HG03469 (cell line): Measurements from ENCODE around the gene DIPK1C.

ENCODE experiments used
- ATAC-seq: cut with Tn5 transposase; IDR thresholded peaks from one replicate; pipeline ENCODE4 v1.9.1; 2021; ENCODE audit warnings: mild to moderate bottlenecking, moderate library complexity, moderate number of reproducible peaks; ENCODE audit not compliant: unreplicated experiment

The DIPK1C gene

DNA sequence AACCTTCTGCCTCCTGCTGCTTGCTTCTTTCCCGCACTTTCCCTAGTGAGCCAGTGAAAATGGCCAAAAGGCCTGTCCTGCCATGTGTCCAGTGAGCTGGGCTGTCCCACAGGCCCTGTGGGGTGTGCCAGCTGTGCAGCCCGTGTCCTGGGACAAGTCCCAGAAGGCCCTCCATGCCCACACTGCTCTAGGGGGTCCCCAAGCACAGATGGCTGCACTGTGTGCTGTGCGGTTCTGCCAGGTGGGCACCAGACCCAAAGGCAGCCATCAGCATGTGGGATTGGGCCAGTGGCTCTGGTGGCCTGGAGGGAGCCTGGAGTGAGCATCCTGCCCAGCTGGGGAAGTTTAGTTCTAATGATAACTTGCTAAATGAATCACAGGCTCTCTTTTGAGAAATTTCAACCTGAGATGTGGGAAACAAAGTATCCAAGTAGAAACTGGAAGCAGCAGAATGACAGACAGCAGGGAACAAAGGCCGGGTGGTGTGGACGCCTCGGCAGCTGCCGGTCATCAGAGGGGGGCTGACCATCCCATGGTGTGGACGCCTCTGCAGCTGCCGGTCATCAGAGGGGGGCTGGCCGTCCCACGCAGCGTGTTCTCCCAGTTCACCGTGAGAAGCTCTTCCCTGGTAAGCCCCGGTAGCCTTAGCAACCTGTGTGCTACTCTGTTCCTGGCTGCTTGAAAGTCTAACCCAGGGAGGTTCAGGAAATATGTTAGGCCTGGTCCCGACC, 29.2 kb upstream of the DIPK1C start:
- no peak for ATAC-seq

DNA sequence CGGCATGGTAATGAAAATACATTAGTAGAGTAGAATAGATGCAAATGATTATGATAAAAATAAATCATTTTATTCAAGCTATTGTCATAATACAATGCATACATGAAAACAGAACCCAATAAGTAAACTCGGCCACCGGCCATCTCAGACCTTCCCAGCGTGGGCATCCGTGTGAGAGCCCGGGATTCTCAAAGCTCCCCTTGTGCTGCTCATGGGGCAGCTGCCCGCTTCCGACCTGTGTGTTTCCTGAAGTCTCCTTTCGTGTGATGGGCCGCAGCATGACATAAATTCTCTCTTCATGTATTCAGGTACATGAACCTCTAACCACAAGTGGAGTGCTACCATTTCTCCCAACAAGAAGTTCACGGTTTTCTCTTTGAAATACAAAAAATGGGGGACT, 25.6 kb upstream of the DIPK1C start:
- no peak for ATAC-seq

DNA sequence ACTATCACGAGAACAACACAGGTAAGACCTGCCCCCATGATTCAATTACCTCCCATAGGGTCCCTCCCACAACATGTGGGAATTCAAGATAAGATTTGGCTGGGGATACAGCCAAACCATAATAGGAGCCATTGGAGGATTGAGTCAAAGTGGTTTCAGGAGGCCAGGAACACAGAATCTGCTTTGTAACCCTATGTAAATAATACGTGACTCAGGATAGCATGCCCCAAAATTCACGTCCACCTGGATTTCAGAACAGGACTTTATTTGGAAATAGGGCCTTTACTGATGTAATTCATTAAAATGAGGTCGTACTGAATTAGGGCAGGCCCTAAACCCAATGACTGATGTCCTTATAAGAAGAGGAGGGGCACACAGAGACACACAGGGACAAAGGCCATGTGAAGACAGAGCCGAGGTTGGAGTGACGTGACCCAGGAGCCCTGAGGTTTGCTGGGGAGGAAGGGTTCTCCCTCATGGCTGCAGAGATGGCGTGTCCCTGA, 23.1 kb upstream of the DIPK1C start:
- ATAC-seq, result no peak

DNA sequence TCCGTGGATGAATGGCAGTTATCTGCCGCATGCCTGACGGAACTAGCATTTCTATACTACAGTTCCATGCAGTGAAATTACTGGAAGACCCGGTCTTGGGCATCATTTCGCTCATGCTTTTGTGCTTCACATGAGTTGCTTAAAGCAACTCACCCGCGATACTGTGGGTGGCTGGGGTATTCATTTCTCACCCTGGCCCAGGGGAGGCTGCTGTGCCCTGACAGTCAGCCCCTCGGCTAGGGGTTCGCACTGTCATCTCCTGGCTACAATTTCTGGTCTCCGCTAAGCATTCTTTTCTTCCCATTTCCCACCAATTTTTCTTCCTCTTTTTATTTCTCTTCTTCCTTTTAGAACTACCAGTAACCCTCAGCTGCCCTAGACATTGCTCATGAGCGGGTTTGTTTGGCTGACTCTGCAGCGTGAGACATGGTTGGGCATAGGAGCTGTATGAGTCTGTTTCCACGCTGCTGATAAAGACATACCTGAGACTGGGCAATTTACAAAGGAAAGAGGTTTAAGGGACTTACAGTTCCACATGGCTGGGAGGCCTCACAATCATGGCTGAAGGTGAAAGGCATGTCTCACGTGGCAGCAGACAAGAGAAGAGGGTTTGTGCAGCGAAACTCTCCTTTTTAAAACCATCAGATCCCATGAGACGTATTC, 22.5 kb upstream of the DIPK1C start:
- ATAC-seq, result no peak

DNA sequence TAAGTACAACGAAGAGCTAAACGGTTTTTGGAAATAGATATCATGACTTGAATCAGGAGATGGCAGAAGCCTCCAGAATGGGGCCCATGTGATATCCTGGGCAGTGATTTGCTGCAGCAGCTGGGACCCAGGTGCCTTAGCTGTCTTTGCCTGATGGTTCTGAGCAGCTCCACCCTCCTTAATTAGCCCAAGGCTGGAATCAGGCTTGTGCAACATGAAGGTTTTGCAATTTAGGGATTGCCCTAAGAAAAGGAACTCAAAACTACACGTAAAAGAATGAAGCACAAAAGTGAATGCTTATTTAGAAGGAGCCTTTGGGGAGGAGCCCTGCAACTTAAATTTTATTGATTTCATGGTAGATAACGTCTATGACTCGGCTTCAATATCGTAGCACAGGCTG, 21.8 kb upstream of the DIPK1C start:
- no peak for ATAC-seq

DNA sequence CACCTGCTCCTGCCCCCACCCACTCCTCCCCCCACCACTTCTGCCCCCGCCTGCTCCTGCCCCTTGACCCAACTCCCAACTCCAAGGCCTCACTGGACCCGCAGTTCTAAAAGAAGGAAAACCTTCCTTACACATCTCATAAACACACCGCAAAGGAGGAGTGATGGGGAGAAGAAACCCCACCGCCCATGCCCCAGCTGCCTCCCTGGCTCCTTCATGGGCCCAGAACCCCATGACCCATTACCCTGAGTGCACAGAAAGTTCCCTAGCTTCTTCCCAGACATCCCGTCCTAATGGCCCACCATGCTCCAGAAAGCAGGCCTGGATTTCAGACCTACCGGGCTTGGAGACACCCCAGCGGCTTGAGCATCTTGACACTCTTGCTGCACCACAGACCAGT, 21.2 kb upstream of the DIPK1C start:
- no peak for ATAC-seq

DNA sequence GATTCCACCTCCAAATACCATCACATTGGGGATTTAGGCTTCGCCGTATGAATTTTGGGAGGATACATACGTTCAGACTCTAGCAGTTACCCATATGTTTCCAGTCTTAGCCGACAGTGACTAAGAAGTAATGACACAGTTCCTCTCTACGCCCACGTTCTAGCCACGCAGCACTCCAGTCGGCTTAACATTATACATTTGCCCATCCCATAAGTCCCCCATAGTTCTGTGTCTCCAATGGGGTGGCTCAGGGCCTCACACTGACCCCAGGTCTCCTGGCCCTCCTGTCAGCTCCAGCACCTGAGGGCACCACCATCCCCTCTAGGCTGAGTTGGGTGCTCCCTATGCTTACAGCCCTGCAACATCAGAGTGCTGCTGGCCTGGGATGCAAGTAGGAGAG, 20.7 kb upstream of the DIPK1C start:
- ATAC-seq, result no peak

DNA sequence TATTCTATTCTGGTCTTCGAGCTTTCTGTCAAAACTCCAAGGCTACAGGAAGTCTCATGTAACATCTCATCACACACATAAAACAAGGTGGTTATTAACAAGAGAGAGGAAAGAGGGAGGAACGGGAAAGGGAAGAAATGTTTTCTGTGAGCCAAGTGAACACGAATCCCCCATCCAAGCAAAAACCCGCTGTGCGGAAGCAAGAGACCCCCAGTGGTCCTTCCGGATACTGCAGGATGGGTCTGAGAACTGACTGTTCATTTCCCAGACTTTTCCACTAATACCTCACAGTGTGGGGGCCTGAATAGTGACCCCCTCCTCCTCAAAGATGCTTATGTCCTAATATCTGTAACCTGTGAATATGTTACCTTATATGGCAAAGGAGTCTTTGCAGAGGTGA, 19.0 kb upstream of the DIPK1C start:
- ATAC-seq, result no peak

DNA sequence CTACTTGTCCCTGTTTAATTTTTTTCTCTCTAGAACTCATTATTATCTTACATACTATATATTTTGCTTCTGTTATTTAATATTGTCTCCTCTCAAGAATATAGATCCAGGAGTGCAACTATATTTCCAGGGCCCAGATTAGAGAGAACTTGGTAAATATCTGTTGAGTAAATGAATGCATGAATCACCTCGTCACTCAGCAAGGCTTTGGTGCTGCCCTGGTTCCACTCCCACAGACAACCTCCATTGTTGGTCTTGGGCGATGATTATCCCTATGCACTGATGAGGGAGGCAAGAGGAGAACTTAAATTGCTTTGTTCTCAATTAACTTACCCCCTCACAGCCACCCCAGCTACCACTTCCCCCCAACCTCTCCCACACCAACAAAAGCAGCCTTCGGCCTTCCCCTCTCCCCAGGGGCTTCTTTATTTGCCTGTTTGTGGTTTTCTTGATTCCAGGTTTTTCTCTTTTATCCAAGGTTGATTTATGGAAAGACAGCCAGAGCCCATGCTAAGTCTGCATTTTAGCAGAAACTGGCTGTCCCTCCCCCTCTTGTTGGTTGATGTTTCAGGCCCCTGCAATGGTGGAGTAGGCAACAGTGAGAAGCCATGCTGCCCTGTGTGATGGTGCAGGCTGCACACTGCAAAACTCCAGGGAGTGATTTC, 17.0 kb upstream of the DIPK1C start:
- ATAC-seq, result no peak

DNA sequence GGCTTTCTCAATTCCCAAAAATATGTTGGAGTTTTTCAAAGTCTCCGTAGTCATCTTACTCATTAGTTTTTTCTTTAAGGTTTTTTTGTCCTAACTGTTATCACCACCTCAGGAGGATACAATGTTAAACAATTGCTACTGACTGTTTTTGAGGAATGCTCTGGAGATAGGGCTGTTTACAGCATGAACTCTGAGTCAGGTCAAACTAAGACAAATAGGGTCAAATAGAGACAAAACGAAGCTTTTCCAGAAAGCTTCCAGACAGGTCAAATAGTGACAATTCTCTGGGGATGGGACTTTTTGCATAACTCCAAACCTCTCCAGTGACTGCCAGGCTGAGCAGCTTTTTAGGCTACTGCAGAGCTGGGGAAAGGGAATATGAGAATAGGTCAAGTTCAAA, 15.2 kb upstream of the DIPK1C start:
- no peak for ATAC-seq

DNA sequence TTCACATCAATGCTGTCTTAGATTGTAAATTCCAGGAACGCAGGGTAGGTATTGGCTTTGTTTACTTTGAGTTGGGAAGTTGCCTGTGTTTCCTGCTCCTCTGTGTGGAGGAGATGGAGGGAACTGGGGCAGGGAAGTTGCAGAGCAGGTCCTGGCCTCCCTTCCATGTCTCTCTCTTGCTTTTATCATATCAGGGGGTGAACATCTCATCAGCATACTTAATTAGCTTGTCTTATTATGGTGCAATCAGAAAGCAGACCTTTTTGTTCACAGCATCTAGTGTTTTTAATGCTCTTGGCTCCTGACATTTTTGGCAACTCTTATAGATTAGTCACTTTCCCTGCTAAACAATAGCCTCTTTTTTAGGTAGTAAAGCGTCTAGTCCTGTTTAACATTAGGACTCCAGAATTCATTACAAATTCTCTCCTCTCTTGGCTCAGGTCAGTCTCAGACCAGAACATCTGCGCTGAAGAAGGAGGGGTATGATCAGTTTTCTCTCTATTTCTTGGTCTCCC, 11.5 kb upstream of the DIPK1C start:
- no peak for ATAC-seq

DNA sequence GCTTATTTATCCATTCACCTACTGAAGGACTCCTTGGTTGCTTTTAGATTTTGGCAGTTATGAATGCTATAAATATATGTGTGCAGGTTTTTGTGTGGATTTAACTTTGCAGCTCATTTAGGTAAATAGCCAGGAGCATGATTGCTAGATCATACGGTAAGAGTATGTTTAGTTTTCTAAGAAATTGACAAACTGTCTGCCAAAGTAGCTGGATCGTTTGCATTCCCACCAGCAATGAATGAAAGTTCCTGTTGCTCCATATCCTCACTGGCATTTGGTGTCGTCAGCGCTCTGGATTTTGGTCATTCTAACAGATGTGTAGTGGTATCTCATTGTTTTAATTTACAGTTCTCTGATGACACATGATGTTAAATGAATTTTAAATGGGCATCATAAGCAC, 8.7 kb upstream of the DIPK1C start:
- ATAC-seq, result no peak

DNA sequence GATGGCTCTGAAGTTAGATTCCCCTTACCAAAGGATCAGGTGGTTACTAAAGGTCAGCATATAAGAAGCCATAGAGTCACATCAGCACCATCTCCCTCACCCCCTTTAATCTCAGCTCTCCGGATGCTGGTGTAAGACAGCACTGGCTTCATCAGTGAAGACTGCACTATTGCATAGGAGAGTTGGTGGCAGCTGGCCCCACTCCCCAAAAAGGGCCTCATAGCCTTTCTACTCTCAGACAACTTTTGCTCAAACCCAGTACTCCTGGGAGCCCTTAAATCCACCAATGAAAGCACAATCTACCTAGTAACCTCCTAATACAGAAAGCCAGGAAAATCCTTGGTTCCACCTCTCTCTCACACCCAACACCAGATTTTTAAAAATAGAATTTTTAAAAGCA, 6.9 kb upstream of the DIPK1C start:
- no peak for ATAC-seq

DNA sequence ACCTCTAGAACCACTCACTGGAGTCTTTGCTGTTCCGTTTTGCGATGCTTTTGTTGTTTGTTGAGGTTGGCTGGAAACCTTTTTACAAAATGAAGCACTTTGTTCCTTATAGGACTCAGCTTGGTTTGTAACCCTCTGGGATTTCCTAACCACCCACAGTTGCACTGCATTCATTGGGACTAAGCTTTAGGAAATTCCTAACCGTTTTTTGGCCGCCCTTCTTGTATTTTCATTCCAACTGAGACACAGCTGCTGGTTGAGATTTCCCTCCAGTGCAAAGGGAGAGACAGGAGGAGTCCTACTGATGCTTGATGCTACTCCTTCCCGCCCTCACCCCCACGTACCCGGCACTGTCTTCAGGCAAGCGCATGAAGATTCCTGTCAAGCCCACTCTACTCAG, 6.1 kb upstream of the DIPK1C start:
- ATAC-seq, result no peak

DNA sequence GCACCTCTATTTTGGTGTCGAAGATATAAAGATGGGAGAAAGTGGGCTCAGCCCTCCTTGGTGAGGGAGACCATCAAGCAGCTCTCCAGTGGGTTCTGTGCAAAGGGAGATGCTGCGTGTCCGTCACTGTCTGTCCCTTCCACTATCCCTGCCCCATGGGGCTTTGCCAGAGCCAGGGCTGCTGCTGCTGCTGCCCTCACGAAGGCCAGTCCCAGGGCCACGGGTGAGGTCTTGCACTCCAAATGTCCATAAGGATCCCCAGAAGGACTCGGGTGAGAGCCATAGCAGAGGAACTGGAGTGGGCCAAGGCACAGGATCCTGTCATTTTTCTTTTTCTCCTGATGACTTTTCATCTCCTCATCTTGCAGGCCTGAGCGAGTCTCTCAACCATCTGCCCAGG, 3.7 kb upstream of the DIPK1C start:
- no peak for ATAC-seq

DNA sequence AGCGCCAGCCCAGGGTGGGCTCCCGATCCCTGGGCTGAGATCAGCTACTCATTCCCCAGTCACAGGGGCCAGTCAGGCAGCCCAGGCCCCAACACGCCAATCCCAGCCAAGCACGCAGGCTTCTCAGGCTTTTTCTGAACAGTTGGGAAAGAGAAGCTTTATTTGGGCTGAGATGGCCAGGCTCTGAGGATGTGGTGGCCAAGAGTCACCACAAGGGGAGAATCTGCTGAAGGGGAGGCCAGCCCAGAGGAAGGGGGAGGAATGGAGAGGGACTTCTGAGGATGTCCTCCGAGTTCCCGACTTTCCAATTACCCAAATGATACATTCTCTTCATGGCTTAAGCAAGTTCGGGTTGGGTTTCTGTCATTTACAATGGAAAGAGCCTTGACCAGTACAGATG, 2.8 kb upstream of the DIPK1C start:
- no peak for ATAC-seq

DNA sequence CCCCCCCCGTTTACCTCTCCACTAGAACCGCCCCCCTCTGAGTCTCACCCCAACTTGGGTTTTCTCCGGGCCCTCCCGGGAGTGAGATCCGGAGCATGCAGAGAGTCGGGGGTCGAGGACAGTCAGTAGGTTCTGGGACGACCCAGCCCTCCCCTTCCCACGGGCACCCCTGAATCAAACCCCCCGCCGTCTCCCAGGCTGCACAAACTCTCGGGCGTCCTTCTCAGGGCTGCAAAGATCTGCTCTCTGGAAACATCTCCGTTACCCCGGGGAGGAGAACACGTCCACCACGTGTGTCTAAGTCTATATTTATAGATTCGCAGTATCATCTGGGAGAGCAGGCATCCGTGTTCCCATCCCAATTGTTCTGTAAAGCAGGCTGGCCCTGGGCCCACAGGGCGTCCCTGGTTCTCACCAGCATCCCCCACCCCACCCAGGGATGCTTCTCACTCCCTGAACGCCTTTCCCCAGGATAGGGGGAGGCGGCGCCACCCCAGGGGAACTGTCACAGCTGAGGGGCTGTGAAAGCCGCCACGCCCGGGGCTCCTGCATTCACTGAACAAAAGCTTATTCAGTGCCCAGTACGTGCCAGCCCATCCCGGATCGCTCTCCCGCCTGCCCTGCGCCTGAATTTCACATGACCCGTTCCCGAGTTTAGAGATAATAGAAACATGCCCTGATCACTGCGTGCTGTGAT, 765 bp upstream of the DIPK1C start:
- ATAC-seq, result no peak

DNA sequence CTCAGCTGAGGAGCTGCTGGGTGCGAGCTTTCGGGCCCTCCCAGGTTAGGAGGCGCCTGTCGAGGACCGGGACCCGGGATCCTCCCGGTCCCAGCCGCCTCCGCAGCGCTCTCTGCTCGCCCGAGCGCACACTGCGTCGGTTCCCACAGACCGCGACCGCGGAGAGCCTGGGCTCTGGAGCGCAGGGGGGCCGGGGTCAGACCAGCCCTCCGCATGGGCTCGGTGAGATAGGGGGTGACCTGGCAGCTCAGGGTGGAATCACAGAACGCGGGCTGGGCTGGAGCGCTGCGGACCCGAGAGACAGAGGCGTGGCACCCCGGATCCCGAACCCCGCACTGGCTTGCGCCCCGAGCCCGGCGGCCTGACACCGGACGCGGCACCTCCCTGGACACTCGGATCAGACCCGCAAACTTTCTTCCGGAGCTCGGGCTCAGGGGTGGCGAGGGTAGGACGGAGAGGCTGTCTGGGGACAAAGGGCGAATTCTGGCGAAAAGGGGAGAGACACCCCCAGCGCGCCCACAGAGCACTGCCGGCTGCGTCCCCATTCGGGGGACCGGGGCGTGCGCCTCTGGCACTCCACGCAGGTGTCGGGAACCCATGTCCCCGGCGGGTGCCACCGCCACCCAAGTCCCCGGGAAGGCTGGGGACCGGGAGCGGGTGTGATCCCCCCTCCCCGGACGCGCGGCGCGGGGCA, 612 bp downstream of the DIPK1C start:
- no peak for ATAC-seq

DNA sequence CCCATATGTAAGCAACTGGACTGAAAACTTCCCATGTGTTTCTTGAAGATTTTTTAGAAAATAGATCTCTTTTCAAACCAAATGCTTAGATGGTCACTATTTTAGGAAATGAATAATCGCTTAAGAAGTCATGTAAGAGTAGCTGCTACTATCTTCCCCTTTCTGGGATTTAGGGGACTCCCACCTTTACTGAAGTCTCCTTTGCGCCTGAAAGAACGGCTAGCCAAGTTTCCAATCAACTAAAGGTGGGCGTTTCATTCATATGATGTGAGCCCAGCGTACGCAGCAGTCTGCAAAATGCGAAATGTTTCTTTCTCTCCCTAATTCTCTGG, 1.1 kb downstream of the DIPK1C start:
- ATAC-seq, result no peak

DNA sequence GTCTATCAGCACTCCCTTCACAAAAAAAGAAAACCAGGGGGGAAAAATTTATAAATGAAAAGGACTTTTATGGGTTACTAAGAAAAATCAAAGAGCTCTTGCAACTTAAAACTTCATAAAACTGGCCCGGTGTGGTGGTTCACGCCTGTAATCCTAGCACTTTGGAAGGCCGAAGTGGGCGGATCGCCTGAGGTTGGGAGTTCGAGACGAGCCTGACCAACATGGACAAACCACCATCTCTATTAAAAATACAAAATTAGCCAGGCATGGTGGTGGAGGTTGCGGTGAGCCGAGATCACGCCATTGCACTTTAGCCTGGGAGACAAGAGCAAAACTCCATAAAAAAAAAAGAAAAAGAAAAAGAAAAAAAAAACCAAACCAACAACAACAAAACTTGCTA, 1.7 kb downstream of the DIPK1C start:
- ATAC-seq, result no peak

DNA sequence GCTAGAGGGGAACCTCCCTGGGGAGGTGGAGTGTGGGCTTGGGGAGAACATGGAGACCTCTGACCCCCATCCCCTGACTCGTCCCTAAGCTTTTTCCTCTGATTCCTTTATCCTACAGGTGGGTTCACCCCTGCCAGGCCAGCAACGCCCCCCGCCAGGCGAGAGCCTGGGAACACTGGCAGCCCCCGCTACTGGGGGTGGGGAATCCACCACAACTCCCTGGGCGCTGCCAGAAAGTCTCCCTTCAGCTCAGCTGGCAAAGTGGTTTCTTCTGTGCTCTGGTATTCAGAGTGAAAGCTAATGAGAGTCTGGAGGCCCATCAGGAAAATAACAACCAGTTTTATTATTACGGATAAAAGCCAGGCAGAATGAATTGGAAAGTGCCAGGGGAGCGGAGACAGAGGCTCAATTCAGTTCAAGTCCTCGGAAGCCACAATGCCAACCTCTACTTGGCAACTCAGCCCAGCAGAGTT, 2.8 kb downstream of the DIPK1C start:
- ATAC-seq, result no peak
